Progenitor cell of endocrine pancreas (in vitro differentiated cells): Measurements from ENCODE around the gene DGLUCY. TPM values are rescaled to one million over a fixed set of nuclear protein-coding genes. Genes with fewer than 3 reads are reported as not detected.
A peak's percentile ranks its signal among the peaks of the same experiment; 100 is the strongest.

Experiments
- DNase-seq: peaks from one replicate; pipeline ENCODE4 v3.0.0; 2021; ENCODE audit warnings: low spot score; ENCODE audit not compliant: unreplicated experiment
- H3K27ac Mint-ChIP-seq: 2 replicates; pipeline ENCODE4 v1.8.0; 2021; ENCODE audit warnings: mild to moderate bottlenecking, moderate library complexity, mixed read lengths
- H3K27me3 Mint-ChIP-seq: 2 replicates; pipeline ENCODE4 v1.8.0; 2021; ENCODE audit warnings: mixed read lengths
- H3K36me3 Mint-ChIP-seq: 2 replicates; pipeline ENCODE4 v1.8.0; 2022; ENCODE audit warnings: mixed read lengths; ENCODE audit not compliant: insufficient read depth
- H3K4me1 Mint-ChIP-seq: 2 replicates; pipeline ENCODE4 v1.8.0; 2021; ENCODE audit warnings: low read depth, mixed read lengths
- H3K4me3 Mint-ChIP-seq: 2 replicates; pipeline ENCODE4 v1.8.0; 2021; ENCODE audit warnings: low read depth, mild to moderate bottlenecking, moderate library complexity, mixed read lengths
- H3K9me3 Mint-ChIP-seq: 2 replicates; pipeline ENCODE4 v1.8.0; 2021; ENCODE audit warnings: low read depth, mixed read lengths
- CTCF ChIP-seq: fragments of 200-600 bp; sonication (generic); IDR thresholded peaks from one replicate; pipeline ENCODE4 v1.5.0; 2021; ENCODE audit warnings: antibody characterized with exemption, mild to moderate bottlenecking; ENCODE audit not compliant: unreplicated experiment
- total RNA-seq: library from RNA; stranded (reverse); gene quantifications from 2 replicates; pipeline ENCODE4 v1.2.1, GENCODE V29; 2021

Gene DGLUCY
- total RNA-seq, 1 donor from 2014 or later, result 83.3 TPM

DNA sequence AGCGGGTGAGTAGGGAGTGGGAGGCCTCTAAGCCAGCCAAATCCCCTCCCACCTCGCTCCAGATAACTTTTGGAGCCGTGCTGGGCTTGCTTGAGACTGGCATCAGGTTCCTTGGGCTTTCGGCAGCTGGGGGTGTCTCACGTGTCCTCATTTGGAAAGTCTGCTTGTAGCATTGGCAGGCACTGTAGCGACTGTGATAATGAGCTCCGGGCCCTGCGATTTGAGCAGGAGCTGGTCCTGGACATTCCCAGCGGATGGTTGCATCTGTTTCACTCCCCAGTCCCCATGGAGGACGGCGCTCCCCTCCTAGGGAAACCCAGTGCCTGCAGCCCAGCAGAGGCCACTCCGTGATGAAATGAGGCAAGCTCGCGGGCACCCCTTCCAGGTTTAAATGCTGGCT, 49.4 kb downstream of the DGLUCY start:
- no peak for DNase-seq
- Mint-ChIP-seq H3K27ac (no peak overlapping the region), H3K36me3 (peaks cover 31% of the 10 kb centered on the region), H3K27me3 (no peaks in the 10 kb centered on the region), H3K4me3 (no peak overlapping the region), H3K4me1 (no peaks in the 10 kb centered on the region), H3K9me3 (no peaks in the 10 kb centered on the region)
- no peak for TF ChIP-seq CTCF

- DNase-seq, result no peak
- Mint-ChIP-seq H3K27ac (no peak overlapping the region), H3K9me3 (no peaks in the 10 kb centered on the region), H3K27me3 (no peaks in the 10 kb centered on the region), H3K4me1 (no peaks in the 10 kb centered on the region), H3K4me3 (no peak overlapping the region), H3K36me3 (peaks cover 34% of the 10 kb centered on the region)
- TF ChIP-seq CTCF, result no peak
Measured at GRCh38 chr14:91164676-91165075, 50.8 kb downstream of the DGLUCY start.

GRCh38 chr14:91167380-91167770, 53.5 kb downstream of the DGLUCY start:
- no peaks in the 10 kb centered on the region for H3K9me3 Mint-ChIP-seq
- DNase-seq, result no peak
- peak overlapping the region; percentile 31 for H3K27ac Mint-ChIP-seq
- H3K27me3 Mint-ChIP-seq, result no peaks in the 10 kb centered on the region
- peaks cover 20% of the 10 kb centered on the region for H3K36me3 Mint-ChIP-seq
- no peak overlapping the region for H3K4me3 Mint-ChIP-seq
- no peaks in the 10 kb centered on the region for H3K4me1 Mint-ChIP-seq
- TF ChIP-seq CTCF, result no peak

- Mint-ChIP-seq H3K4me1 (peaks cover 6% of the 10 kb centered on the region), H3K27ac (no peak overlapping the region), H3K27me3 (no peaks in the 10 kb centered on the region), H3K36me3 (peaks cover 25% of the 10 kb centered on the region), H3K9me3 (no peaks in the 10 kb centered on the region), H3K4me3 (no peak overlapping the region)
- DNase-seq, result no peak
- no peak for TF ChIP-seq CTCF
Measured at GRCh38 chr14:91169951-91170350, 56.1 kb downstream of the DGLUCY start.

GRCh38 chr14:91170504-91171121, 56.7 kb downstream of the DGLUCY start:
- Mint-ChIP-seq H3K27me3 (no peaks in the 10 kb centered on the region), H3K36me3 (peaks cover 27% of the 10 kb centered on the region), H3K4me3 (no peak overlapping the region), H3K9me3 (no peaks in the 10 kb centered on the region), H3K27ac (no peak overlapping the region), H3K4me1 (peaks cover 6% of the 10 kb centered on the region)
- DNase-seq, result no peak
- no peak for TF ChIP-seq CTCF
